Measurements from ENCODE around the gene STRADA.

The STRADA gene

DNA sequence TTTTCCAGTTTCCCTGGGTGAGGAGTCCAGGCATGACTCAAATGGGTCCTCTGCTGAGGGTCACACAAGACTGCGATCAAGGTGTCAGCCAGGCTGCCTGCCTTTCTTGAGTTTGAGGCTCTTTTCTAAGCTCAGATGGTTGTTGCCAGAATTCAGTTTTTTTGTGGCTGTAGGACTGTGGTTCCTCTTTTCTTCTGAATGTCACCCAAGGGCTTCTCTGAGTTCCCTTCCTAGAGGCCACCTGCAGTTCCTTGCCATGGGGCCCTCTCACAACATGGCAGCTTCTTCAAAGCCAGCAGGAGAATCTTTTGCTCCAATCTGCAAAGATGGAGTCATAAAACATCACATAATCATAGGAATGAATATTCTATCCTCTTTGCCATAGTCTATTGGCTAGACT lies 59.2 kb downstream of the STRADA start:
- DNase-seq = no peak

- DNase-seq = no peak
Observed at GRCh38 chr17:63681530-63681929, 60.1 kb downstream of the STRADA start.

- DNase-seq = no peak
Observed at GRCh38 chr17:63680700-63681099, 60.9 kb downstream of the STRADA start.

DNA sequence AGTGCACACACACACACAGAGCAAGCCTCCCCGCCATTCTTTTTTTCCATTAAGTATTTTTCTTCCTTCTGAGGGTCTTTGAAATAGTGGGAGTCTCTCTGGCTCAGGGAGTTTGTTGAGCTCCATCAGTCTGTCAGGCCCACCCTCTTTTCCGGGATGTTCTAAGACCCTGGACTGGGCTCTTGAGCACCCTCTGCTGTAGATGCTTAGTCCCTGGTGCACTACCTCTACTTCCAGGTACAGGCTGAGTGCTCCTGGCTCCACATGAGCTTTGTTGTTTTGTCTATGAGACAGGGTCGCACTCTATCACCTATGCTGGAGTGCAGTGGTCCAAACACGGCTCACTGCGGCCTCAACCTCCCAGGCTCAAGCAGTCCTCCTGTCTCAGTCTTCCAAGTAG lies 62.4 kb downstream of the STRADA start:
- DNase-seq = no peak

DNA sequence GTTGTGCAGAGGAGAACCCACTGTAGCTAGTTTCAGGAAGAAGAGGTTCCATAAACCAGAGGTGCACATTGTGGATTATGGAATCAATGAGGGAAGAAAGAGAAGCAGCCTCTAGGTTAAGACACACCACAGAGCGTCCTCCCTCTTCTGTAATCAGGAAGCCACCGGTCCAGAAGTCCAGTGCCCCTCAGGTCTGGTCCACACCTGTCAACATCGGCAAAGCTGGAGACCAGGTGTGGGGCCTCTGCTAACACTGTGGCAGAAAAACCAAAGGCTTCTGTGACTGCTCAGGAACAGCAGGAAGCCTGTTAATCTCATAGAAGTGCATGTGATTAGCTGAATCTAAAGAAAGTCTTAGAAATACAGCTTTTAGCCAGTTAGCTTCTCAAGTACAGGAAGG lies 65.0 kb downstream of the STRADA start:
- DNase-seq = no peak

GRCh38 chr17:63675607-63676546 lies 65.7 kb downstream of the STRADA start:
- DNase-seq = no peak

DNA sequence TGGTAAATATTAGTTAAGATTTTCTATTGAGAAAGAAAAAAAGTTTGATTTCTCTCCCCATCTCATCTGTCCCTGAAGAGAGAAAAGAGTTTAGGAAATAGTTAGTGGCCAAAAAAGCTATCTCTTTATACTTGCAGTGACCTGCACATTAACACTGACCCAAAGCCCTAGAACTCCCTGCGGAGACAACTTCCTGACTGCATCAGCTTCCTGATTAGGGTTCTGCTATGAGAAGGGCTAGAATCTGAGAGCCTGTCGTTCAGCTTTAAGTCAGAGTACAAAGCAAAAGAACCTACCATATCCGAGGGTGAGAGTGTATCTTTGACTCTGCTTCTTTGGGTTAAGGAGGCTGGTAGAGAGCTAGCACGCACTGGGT lies 66.4 kb downstream of the STRADA start:
- no peak for DNase-seq

DNA sequence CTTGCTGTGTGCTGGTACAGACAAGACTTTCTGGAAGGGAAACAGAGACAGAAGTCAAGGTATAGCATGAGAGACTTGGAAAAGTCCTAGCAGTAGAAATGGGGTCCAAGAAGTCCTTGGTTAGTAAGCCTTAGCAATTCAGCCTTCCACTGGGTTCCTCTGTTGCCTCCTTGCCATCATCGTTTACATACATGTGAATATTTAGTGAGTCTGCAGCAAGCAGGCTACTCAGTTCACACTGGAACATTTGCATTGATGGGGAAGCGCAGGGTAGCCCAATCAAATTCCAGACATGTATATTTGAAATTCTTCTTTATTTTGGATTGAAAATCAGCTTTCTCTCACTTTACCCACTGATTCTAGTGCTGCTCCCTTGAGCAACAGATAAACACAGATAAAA lies 68.7 kb downstream of the STRADA start:
- DNase-seq = no peak

DNA sequence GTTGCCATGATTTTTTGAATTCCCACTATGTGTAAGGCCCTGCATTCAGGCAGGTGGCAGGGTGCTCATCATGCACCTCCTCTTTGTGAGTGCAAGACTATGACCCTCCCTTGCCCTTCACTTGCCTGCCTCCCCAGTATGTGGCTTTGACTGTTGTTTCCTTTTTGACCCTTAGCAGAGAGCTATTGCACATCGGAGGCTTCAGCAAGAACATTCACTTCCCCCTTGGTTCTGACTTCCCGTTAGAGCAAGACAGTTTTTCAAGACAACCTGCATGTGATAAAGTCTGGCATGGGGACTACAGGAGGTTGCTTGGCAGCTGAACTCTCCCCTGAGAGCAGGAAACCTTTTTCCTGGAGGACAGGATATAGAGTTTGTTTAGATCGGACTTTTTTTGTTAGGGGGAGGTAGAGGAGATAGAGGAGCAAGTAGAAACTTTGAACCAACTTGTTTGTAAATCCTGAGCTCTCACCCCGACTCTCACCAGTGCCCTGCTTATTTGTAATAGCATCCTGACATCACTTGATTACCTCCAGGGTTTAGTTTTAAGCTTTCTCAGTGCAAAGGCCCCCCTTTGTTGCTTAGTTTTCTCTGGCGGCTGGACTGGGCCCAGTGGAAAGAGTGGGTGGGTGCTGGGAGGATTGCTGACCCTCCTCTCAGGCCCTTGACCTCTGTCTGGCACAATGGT lies 75.9 kb downstream of the STRADA start:
- no peak for DNase-seq

- DNase-seq = no peak
Observed at GRCh38 chr17:63659850-63660249, 81.7 kb downstream of the STRADA start.

DNA sequence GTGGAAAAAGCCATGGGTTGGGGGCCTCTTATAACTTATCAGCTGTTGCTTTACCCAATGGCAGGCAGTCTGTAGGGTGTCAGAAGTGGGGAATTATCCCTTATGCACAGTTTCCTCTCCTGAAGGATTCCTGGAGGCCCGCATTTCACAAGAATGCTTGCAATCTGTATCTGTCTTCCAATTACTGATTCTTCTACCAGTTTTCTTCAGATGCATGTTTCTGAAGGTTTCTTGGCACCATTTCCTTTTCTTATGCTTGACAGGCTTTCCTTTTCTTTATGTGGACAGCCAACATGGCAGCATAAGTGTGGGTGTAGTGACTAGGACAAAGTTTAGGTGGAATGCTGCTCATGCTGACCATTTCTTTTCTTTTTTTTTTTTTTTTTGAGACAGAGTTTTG lies 83.2 kb downstream of the STRADA start:
- no peak for DNase-seq

GRCh38 chr17:63657786-63658185 lies 83.8 kb downstream of the STRADA start:
- DNase-seq = no peak

DNA sequence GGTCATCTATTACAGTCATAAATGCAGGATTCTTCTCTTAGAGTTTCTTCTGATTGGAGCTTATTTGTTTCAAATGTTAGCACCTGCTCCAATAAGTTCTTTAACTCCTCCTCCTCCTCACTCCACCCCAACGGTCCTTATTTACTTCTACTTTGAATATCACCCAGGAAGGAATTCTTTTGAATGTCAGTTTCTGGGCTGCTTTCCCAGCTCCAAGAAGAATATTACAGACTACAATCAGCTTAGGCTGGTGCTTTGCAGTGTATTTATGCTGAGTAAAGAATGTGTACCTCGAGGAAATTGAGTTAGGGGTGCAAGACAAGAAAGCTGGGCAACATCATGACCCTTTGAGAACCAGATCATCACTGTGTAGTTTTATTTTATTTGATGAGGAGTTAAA lies 88.5 kb downstream of the STRADA start:
- DNase-seq = no peak
